Femur (tissue), 1 donor: Measurements from ENCODE around the gene SLC19A1.

ENCODE experiments used
- DNase-seq: peaks from one replicate; pipeline ENCODE4 v3.0.0-alpha.2; 2017

SLC19A1 gene

DNA sequence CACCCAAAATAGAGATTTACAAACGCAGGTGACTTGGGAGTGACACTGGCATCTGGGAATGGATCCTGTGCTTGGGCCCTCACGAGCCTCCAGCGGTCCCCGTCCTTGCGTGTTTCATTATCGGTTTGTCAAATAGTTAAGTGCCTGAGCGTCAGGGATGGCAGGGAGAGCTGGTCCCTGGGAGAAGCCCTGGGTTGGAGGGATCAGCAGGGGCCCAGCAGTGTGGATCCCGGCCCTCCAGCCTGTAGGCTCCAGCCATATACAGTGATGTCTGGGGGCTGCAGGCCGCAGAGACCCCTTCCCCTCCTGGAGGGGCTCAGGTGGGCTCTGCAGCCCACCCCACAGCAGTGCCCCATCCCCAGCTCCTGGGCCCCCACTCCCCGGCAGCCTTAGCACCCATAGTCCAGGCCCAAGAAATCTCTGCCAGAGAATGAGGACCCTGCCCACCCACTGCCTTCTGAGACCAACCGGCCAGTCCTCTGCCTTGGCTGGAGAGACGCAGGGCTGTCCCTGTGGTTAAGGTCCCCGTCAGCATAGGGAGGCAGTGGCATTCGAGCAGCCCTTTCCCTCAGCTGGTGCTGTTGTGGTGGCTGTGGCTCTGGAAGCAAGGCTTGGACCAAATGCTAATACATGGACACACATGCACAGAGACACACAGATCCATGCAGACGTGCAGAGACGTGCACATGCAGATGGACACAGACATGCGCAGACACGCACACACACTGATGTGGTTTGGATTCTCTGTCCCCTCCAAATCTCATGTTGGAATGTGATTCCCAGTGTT is 2.4 kb upstream of the SLC19A1 start:
- DNase-seq: peak; percentile 10

DNA sequence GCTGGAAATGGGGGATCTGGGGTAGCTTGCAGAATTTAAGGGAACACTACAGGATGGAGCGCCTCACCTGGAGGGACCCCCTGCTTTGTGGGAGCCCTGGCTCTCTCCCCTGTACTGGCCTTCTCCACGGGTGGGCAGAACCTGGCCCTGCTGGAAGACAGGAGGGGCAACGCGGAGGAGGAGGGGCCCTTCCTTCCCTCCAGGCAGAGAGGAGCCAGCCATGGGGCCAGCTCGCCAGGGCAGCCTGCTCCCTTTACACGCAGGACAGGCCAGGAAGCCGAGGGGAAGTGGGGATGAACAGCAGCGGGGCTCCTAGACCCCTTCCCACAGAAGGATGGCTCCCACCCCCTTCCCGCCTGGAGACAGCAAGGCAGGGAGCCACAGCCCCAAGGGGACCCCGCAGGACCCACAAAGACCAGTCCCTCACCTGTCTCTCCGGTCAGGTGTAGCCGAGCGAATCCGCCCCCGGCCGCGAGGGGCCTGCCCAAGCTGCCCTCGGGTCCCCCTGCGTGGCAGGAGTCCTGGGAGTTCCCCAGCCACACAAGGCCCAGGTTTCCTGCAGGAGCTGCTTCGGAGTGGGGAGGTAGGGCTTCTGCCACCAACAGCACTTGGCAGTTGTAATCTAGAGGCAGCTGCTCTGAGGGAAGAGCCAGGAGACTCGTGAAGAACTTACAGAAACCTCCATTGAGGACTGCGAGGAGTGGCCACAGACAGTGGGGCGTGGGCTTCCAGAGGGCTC is 1.6 kb upstream of the SLC19A1 start:
- DNase-seq: peak; percentile 17

DNA sequence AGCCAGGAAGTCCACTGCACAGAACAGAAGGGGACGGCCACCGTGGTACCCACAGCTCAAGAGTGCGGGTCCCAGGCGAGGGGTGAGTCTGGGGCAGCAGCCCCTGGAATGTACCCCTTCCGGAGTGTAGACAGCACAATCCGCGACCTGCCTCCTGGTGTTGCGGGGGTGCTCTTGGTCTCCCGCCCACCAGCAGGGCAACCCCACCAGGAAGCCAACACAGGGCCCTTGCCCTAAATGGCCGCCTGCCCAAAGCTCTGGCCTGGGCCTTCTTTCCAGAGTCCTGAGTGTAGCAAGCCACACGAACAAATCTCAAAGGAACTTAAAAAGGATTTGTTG is 1.1 kb upstream of the SLC19A1 start:
- DNase-seq: peak; percentile 47

DNA sequence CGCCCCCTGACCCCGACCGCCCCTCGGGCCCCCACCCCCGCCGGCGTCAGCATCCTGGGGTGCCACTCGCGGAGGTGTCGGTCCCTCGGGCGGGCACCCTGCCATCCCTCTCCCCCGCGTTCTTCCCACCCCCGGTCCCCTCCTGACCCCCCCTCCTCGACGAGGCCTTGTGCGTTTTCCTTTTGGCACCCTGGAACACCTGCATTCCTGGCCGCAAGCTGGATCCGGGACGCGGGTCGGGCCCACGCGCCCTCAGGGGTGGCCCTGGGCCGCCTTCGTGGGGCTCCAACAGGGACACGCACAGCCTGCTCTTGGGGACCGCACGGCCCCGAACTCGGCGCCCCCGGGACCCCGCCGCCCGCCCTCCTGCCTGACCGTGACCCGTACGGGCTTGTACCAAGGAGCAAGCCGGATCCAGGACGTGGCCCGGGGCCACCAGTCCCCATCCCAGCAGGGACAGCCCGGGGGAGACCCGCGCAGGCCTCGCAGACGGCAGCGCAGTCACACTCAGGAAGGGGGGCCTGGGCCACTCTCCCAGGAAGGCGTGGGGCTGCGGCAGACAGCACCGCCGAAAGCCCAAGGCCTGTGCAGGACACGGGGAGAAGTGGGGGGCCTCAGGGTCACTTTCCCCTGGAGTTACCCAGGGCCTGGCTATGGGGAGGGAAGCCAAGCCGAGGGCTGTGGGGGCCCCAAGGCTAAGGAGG is 579 bp upstream of the SLC19A1 start:
- DNase-seq: peak; percentile 37

DNA sequence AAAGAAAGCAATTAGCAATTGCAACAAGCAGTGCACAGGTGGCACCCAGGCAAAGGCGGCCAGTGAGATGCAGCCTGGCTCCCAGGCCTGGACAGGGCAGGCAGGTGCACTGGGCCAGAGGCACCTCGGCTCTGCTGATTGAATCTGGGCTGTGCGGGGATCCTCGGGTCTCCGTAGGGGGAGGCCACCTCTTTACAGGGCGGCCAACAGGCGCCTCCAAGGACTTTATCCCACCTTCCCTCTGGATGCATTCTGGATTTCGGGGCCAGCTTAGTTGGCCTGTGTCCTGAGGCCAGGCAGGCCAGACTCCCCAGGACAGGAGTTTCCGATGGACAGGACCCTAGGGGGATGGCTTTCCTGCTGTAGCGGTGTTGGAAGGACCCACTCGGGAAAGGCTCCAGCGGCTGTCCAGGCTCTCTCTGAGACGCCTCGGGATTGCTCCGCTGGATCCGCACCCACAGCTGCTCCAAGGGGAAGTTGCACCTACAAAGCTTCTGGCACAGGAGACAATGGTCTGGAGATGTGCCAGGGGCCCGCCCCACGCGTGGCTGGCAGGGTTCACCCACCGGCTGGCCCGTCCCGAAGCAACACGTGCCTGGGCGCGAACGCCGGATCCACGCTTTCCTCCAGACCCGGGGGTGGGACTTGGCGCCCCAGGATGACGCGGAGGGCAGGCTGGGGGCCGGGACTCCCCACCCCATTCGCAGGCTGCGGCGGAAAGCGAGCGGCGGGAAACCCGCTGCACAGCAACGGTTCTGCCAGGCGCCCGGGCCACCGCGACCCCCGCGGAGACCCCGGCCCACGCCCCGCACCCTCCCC is 810 bp downstream of the SLC19A1 start:
- DNase-seq: peak; percentile 82

DNA sequence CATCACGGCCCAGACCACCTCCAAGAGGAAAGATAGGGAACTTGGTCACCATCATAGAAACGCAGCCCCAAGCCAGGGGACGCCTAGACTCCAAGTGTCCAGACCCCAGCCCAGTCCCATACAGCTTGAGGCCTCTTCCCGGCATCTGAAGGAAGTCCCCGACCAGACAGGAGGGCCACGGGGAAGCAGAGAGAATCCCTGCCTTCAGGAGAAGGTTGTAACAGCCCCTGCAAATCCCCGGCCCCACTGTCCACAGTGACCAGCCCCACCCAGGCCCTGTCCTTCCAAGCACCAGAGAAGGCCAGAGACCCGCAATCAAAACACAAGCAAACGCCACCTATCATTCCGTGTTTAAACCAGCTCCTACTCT is 1.7 kb downstream of the SLC19A1 start:
- peak; percentile 13 for DNase-seq

DNA sequence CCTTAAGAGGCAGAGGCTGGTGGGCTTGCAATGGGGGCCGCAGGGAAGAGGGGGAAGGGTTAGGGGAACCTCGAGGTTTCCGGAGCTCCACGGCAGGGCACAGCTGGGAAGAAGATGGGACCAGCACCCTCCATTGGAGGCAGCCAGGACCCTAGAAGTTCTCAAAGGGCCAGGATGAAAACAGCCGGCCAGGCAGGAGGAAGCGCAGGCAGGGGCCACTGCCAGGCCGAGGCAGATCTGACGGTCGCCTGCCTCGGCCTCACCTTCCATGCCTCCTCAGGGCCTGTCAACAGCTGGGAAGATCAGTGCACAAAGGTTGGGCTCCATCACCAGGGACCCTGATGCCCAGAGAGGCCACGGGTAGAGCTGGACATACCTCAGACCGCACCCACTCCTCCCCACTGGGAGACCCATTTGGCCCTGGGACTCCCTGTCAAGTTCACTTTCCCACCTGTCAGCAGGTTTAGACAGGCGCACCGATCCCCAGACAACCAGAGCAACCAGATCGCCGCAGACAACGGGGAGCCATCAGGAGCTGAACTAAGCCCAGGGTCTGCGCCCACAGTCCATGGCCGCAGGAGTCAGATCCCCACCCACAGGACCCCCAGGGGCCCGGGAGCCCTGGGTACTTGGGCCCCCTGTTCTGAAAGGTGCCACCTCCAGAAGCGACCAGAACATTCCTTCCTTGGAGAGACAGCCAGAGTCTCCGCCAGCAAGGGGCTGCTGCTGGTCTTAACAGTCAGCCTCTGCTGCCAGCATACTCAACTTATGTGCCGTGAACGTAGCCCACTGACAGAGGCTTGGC is 2.2 kb downstream of the SLC19A1 start:
- DNase-seq: peak; percentile 22

- peak; percentile 13 for DNase-seq
These were observed 3.0 kb downstream of the SLC19A1 start for GRCh38 chr21:45539046-45539795.

GRCh38 chr21:45538381-45539045 is 3.7 kb downstream of the SLC19A1 start:
- DNase-seq: peak; percentile 14

DNA sequence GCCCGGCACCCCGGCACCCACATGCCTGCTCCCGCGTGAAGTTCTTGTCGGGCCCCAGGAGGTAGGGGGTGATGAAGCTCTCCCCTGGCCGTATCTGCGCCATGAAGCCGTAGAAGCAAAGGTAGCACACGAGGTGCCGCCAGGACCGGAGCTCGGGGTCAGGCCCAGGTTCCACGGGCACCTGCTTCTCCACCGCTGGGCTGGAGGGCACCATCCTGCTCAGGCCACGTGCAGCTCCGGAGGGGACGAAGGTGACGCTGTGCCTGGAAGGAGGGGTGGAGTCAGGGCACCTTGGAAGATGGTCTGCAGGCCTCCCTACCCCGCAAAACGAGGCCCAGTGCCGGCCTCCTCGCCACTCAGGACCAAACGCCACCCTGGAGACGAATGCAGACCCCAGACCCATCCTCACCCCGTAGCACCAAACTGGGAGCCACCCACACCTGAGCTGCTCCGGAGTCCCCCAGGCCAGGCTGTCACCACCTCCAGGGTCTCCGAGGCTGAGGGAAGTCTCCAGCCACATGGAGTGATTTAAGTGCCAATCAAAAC is 4.4 kb downstream of the SLC19A1 start:
- DNase-seq: peak; percentile 11

DNA sequence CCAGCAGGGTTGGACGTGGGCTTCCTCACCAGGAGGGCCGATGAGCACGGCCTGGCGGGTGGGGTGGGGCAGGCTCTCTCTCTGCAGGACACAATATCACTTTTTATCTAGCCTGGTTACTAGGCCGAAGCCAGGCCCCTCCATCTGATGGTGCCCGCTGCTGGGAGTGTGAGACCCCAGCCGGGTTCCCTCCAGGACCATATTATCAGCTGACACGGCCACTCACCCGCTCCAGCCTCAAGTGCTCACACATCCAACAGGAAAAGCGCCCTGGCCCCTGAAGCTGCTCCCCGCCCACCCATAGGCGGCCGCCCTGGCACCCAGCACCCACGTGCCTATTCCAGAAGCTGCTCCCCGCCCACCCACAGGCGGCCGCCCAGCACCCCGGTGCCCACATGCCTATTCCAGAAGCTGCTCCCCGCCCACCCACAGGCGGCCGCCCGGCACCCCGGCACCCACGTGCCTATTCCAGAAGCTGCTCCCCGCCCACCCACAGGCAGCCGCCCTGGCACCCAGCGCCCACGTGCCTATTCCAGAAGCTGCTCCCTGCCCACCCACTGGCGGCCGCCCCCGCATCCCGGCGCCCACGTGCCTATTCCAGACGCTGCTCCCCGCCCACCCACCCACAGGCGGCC is 5.0 kb downstream of the SLC19A1 start:
- DNase-seq: peak; percentile 12

GRCh38 chr21:45536301-45537081 is 5.7 kb downstream of the SLC19A1 start:
- peak; percentile 20 for DNase-seq

GRCh38 chr21:45535341-45536081 is 6.7 kb downstream of the SLC19A1 start:
- DNase-seq: peak; percentile 32

GRCh38 chr21:45534636-45535331 is 7.5 kb downstream of the SLC19A1 start:
- DNase-seq: peak; percentile 69

GRCh38 chr21:45533846-45534635 is 8.2 kb downstream of the SLC19A1 start:
- DNase-seq: peak; percentile 13

GRCh38 chr21:45533361-45533845 is 8.8 kb downstream of the SLC19A1 start:
- peak; percentile 18 for DNase-seq
